MM.1S (cell line): ENCODE results near the gene YEATS2.

Experiments
- CTCF ChIP-seq: fragments of 300-600 bp; sonication (generic); IDR thresholded peaks from 2 replicates; pipeline ENCODE4 v1.5.1; 2016; ENCODE audit warnings: antibody characterized with exemption, low read length, mixed read lengths
- EZH2 ChIP-seq: fragments of 300-600 bp; sonication (generic); optimal IDR thresholded peaks from 2 replicates; pipeline ENCODE3; 2017; ENCODE audit warnings: low read depth, mild to moderate bottlenecking, antibody characterized with exemption, low read length, mixed read lengths
- EZH2phosphoT487 ChIP-seq: fragments of 300-600 bp; sonication (generic); IDR thresholded peaks from 2 replicates; pipeline ENCODE4 v1.6.1; 2018; ENCODE audit warnings: antibody characterized with exemption, low read length

GRCh38 chr3:183697123-183697609, 431 bp upstream of the YEATS2 start:
- TF ChIP-seq CTCF (no peak), EZH2phosphoT487 (no peak), EZH2 (no peak)
